ENCODE results near the gene MAP2.

DNA sequence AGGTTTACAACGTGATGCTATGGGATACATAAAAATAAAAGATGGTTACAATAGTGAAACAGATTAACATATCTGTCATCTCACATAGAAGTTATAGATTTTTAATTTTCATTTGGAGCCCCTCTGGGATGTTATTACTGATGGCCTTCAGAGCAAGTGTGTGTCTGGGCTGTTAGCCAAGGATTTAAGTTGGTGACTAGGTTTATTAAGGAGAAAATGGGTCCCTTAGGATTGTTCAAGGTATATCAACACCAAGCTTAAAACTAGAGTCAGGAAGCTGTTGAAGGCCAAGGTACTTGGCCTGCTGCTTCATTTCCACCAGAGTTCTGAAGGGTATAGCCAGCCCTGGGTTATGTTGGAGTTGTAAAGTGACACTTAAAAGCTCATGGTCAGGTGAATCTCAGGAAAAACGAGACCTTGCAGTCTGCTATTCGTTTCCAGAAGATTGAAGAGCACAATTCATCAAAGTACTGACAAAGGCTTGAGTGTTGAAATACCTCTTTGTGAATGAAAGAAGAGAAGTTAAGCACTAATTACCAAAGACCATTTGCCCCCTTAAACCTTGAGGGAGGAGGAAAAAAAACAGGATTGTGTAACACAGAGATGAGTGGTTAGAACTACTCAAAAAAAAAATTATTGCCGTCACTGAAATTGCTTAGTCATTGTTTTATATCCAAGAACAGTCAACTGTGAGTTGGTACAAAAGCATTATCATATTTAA lies 48.4 kb downstream of the MAP2 start:
- TF ChIP-seq, protein P1, sequence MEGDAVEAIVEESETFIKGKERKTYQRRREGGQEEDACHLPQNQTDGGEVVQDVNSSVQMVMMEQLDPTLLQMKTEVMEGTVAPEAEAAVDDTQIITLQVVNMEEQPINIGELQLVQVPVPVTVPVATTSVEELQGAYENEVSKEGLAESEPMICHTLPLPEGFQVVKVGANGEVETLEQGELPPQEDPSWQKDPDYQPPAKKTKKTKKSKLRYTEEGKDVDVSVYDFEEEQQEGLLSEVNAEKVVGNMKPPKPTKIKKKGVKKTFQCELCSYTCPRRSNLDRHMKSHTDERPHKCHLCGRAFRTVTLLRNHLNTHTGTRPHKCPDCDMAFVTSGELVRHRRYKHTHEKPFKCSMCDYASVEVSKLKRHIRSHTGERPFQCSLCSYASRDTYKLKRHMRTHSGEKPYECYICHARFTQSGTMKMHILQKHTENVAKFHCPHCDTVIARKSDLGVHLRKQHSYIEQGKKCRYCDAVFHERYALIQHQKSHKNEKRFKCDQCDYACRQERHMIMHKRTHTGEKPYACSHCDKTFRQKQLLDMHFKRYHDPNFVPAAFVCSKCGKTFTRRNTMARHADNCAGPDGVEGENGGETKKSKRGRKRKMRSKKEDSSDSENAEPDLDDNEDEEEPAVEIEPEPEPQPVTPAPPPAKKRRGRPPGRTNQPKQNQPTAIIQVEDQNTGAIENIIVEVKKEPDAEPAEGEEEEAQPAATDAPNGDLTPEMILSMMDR (IDR thresholded peaks at IDR 0.05): no peak
- no peak for TF ChIP-seq POLR2A (IDR thresholded peaks at IDR 0.05)
